C4-2B (cell line): Measurements from ENCODE around the gene SLC22A4.

Experiments
- H3K27ac ChIP-seq: fragments of 450-650 bp; 2 replicates; pipeline ENCODE4 v1.5.1; 2017
- ZFX ChIP-seq: fragments of 450-650 bp; IDR thresholded peaks from 2 replicates; pipeline ENCODE4 v1.6.1; 2017
- TF ChIP-seq, protein P1 (sequence below): fragments of 450-650 bp; conservative IDR thresholded peaks from 2 replicates; pipeline ENCODE4 v1.5.1; 2017; ENCODE audit warnings: mild to moderate bottlenecking

The SLC22A4 gene

DNA sequence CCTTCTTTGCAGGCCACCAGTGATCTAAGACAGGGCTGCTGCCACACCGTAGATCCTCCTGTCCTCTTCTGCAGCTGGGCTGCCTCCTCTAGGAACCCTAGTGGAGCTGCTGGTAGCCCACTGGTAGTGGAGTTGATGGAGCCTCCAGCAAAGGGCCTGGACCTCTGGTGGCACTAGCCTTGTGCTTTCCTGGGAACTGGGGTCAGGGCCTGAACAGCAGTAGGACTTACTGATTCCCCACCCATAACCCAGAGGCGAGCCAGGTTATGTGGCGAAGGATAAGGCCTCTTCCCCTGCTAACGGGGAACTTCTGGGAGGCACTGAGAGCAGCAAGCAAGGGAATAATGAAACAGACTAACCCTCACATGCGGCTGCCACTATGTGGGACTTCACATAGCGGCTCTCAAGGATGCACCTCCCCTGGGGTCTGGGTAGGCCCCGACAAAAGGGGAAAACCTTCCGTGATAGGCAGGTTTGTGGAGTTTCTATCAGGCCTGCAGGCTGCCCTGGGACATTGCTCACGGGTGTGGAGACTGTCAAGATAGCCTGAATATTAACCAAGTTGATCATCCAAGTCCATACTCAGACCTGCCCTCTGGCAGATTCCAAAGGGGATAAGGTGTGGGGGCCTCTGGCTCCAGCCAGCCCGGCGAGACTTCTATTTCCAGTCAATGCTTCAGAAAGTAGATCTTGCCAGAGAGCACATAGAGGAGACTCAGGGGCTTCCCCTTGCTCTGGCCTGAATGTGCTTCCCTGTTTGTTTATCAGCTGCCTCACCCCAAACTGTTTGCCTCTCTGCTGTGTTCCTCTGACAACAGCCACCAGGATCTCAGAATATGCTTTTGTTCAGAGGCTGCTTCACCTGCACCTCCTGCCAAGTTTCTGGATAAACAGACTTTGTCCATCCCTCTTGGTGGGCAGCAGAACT is 7.4 kb downstream of the SLC22A4 start:
- 0 out of 2 replicates have a peak, but pooled peaks have one; percentile 28 for TF ChIP-seq ZFX
- TF ChIP-seq, protein P1, sequence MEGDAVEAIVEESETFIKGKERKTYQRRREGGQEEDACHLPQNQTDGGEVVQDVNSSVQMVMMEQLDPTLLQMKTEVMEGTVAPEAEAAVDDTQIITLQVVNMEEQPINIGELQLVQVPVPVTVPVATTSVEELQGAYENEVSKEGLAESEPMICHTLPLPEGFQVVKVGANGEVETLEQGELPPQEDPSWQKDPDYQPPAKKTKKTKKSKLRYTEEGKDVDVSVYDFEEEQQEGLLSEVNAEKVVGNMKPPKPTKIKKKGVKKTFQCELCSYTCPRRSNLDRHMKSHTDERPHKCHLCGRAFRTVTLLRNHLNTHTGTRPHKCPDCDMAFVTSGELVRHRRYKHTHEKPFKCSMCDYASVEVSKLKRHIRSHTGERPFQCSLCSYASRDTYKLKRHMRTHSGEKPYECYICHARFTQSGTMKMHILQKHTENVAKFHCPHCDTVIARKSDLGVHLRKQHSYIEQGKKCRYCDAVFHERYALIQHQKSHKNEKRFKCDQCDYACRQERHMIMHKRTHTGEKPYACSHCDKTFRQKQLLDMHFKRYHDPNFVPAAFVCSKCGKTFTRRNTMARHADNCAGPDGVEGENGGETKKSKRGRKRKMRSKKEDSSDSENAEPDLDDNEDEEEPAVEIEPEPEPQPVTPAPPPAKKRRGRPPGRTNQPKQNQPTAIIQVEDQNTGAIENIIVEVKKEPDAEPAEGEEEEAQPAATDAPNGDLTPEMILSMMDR, result no peak
- H3K27ac ChIP-seq, result peak overlapping the region; percentile 74

DNA sequence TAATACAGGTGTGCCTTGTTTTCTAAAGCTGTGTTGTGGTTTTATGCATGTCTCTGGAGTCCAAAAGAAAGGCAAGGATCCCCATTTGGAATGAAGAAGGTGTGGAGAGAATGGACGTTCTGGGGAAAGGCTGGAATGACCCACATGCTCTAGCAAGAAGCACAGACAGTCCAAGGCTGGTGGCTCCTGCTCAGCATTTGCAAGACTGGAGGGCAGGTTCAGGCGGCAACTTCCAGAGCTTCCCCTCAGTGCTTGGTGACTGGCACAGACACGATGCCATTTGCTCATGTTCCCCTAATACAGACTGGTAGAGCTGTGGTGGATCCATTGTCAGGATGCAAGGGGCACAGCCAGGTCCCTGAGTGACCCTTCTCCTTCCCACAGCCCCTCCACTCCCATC is 8.2 kb downstream of the SLC22A4 start:
- TF ChIP-seq ZFX, result no peak
- TF ChIP-seq, protein P1, result no peak
- peak overlapping the region; percentile 74 for H3K27ac ChIP-seq

DNA sequence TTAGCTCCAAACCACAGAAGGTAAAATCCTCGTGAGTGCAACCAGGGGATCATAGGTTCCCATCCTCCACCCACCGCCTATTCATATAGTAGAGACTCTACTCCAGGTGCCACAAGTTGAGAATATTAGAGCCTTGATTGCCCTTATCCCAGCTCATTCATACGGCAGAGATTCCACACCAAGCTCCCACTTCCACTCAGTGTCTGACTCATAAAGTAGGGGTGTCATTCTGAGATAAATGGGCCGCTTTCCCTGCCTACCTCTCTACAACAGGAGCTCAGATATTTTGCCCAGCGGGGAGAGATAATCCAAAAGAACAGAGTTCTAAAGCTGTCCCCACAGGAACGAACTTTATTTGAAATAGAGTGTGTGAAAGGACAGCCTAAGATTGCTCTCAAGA is 9.4 kb downstream of the SLC22A4 start:
- peak overlapping the region; percentile 12; the same call in 1 of the 2 replicates for H3K27ac ChIP-seq
- TF ChIP-seq, protein P1, result no peak
- no peak for TF ChIP-seq ZFX

DNA sequence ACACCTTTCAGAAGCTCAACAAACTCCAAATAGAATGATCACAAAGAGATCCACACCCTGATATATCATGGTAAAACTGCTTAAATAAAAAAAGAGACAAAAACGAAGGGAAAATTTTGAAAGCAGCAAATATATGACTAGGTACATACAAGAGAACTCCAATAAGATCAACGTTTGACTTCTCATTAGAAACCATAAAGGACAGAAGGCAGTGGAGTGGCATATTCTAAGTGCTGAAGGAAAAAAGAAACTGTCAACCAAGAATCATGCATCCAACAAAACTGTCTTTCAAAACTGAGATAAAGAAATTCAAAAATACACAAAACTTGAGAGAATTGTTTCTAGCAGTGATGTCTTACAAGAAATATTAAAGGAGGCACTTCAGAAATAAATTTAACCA is 11.2 kb downstream of the SLC22A4 start:
- no peak for TF ChIP-seq ZFX
- TF ChIP-seq, protein P1, result no peak

DNA sequence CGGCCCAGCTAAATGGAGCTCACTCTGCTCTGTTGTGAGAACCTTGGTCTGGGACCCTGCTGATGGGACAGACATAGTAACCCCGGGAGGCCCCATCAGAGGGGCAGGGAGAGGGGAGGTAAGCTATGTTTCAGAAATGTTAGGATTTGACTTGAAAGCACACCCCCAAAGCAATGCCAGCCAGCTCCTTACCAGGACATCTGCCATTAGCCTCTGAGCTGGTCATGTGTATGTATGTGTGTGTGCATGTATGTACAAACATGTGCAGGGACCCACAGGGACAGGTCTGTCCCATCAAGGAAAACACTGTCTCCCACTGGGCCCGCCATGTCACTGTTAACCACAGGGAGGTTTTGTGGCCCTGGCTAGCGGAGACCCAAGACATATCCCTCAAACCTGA is 14.5 kb downstream of the SLC22A4 start:
- no peak overlapping the region for H3K27ac ChIP-seq
- no peak for TF ChIP-seq ZFX
- TF ChIP-seq, protein P1, result no peak

More for the DNA sequence above, 11.2 kb downstream of the SLC22A4 start:
- H3K27ac ChIP-seq, result no peak overlapping the region

DNA sequence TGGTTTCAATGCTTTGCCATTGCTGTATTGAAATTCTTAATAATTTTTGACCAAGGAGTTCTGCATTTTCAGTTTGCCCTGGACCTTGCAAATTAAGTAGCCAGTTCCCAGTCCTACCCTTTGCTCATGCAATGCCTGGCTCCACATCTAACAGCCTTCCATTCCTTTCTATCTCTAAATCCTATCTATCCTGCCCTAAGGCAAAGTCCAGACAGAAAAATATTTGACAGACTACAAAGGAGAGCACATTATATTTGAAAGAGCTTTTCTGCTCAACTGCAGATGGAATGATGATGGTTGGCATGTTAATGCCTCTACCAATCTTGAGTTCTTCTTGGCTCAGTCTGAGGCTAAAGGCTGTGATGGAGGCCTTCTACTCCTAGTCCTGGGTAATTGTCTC is 15.5 kb downstream of the SLC22A4 start:
- TF ChIP-seq ZFX, result no peak

DNA sequence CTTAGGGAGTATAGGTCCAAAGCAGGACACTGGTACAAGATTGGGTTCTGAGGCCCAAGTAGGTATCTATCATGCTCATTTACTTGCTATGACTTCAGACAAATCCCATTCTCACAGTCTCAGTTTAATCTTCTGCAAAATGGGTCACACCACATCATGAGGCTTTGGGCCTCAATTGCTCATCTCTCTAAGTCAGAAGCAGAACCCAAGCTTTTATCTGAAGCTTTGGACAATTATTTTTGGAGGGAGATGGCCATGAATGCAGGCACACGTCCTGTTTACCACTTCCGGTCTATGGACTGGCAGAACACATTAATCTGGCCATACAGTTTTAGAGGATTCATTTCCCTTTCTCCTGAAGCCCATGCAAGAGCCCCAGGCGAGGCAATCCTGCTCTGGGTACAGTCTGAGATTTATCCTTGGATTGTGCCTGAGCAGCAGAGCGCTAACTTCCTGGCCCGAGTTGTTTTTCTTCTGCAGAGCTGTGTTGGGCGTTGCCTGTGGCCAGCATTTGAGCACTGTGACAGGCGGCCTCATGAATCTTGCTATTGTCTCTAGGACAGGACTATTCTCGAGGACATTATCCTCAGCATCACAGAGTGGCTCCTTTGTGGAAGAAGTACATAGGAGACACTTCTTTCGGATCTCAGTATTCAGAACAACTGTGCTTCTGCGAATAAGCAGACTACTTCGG is 16.1 kb downstream of the SLC22A4 start:
- TF ChIP-seq, protein P1, result no peak
- no peak for TF ChIP-seq ZFX
- H3K27ac ChIP-seq, result no peak overlapping the region

More for the DNA sequence above, 15.5 kb downstream of the SLC22A4 start:
- no peak overlapping the region for H3K27ac ChIP-seq
